ENCODE results near the gene GNB1L.
A peak's percentile ranks its signal among the peaks of the same experiment; 100 is the strongest.

The GNB1L gene

GRCh38 chr22:19875531-19876313, 21.0 kb upstream of the GNB1L start:
- DNase-seq = no peak

GRCh38 chr22:19875061-19875530, 20.4 kb upstream of the GNB1L start:
- no peak for DNase-seq

GRCh38 chr22:19874307-19875060, 19.8 kb upstream of the GNB1L start:
- DNase-seq = no peak

GRCh38 chr22:19873960-19874306, 19.3 kb upstream of the GNB1L start:
- DNase-seq = no peak

GRCh38 chr22:19873138-19873959, 18.7 kb upstream of the GNB1L start:
- DNase-seq = no peak

- DNase-seq = peak; percentile 11
These were observed 18.1 kb upstream of the GNB1L start for GRCh38 chr22:19872779-19873137.

GRCh38 chr22:19871845-19872778, 17.4 kb upstream of the GNB1L start:
- DNase-seq = no peak

GRCh38 chr22:19871023-19871844, 16.6 kb upstream of the GNB1L start:
- no peak for DNase-seq

- no peak for DNase-seq
These were observed 15.7 kb upstream of the GNB1L start for GRCh38 chr22:19870153-19871022.

- DNase-seq = no peak
These were observed 15.0 kb upstream of the GNB1L start for GRCh38 chr22:19869497-19870152.

- no peak for DNase-seq
These were observed 14.2 kb upstream of the GNB1L start for GRCh38 chr22:19868773-19869471.

- no peak for DNase-seq
These were observed 13.7 kb upstream of the GNB1L start for GRCh38 chr22:19868333-19868732.

GRCh38 chr22:19867617-19868016, 12.9 kb upstream of the GNB1L start:
- DNase-seq = no peak

- no peak for DNase-seq
These were observed 12.0 kb upstream of the GNB1L start for GRCh38 chr22:19866665-19867009.

- DNase-seq = no peak
These were observed 10.6 kb upstream of the GNB1L start for GRCh38 chr22:19865141-19865829.

- DNase-seq = no peak
These were observed 9.9 kb upstream of the GNB1L start for GRCh38 chr22:19864538-19865106.

GRCh38 chr22:19863571-19863970, 8.9 kb upstream of the GNB1L start:
- no peak for DNase-seq

- no peak for DNase-seq
These were observed 8.1 kb upstream of the GNB1L start for GRCh38 chr22:19862619-19863246.
